ENCODE measurements around the gene PIMREG. TPM values are rescaled to one million over a fixed set of nuclear protein-coding genes. Genes with fewer than 3 reads are reported as not detected.

PIMREG gene
- total RNA-seq, 2 experiments from 2014 or later, result 3.7 to 4.6 TPM

Other genes with a start within 250 kb of the PIMREG start
- gene AIPL1, start 9.3 kb upstream of the PIMREG start, total RNA-seq, result not detected
- gene PITPNM3, start 112.1 kb downstream of the PIMREG start, total RNA-seq, result under 1 TPM; 0.87 to 0.92 TPM
- gene KIAA0753, start 196.3 kb downstream of the PIMREG start, total RNA-seq, result 10 to 100 TPM; 16.5 to 17.3 TPM
- 100 to 1,000 TPM in 1 of 2 experiments, 10 to 100 TPM in 1; 100.0 to 103 TPM for gene TXNDC17, start 196.6 kb downstream of the PIMREG start, total RNA-seq
- 10 to 100 TPM; 21.0 to 24.4 TPM for gene MED31, start 207.2 kb downstream of the PIMREG start, total RNA-seq
- gene C17orf100, start 207.3 kb downstream of the PIMREG start, total RNA-seq, result 1 to 10 TPM; 1.1 to 1.6 TPM